HG02759 (cell line): ENCODE measurements around the gene RBPJ.
"Not testable (repeated sequence)": the region's sequence is repeated elsewhere in the genome, so short reads cannot be mapped to it uniquely, and the experiment has no call there.

ENCODE experiments used
- ATAC-seq: cut with Tn5 transposase; IDR thresholded peaks from one replicate; pipeline ENCODE4 v1.9.1; 2021; ENCODE audit warnings: mild to moderate bottlenecking, moderate library complexity; ENCODE audit not compliant: unreplicated experiment

RBPJ gene

GRCh38 chr4:26369132-26369531, 48.3 kb downstream of the RBPJ start:
- no peak for ATAC-seq

DNA sequence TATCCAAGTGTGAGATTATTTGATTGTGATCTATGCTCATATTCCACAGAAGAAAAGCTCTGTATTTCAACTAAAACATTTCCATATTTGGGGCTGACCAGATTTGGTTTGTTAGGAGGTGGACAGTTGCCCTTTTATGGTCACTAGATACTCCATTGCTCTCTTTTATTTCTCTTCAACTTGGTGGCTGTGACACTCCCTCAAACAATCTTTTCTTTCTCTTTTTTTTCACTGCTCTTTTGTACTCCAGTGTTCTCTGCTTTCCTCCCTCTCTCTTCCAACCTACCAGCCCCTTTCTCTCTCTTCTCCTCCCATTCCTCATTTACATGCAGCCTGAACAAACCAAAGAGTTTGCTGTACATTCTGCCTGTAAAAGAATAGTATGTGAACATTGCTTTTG, 48.8 kb downstream of the RBPJ start:
- ATAC-seq: no peak

DNA sequence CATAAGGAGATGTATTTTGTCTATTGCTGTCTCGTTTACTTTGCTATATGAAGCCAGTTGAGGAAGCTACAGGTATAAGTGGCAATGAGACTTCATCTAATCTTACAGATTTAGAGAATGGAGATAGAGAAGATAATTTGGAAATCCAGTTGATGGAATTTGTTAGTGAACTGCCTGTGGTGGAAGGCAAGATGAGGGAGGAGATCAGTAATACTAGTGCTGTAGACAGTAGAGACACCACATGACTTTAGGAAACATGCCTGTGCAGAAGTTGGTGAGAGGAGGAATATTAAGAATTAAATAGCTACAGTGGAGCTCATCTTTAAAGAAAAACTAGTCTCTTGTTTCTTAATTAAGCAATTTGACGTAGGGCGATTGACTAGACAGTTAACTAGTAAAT, 51.3 kb downstream of the RBPJ start:
- ATAC-seq: no peak

DNA sequence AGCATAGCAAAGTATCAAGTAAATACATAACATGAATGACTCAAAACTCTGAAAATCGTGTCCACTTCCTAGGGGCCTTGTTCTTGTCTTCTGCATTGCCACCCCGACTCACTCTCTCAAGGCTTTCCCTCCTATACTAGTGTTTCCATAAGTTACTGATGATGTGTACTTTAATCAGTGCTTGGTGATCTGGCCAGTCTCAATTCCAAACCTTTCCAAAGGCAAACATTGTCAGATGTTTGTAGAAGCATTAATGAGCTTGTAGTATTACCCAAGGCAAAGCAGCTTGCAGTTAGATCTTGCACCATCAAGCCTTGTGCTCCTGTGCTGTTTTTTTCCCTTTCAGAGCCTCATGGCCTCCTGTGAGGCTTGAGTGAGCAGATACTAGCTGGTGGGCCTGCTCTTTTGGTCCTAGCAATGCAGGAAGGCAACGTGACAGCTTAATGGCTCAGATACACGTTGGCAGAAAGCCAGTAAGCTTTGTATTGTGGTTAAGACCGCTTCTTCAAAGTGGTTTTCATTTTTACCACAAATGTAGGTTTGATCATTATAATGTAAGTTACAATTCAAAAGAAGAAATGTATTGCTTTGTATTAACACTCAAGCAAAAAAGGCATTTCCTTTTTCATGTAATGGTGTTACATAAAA, 51.8 kb downstream of the RBPJ start:
- peak; percentile 92 for ATAC-seq

DNA sequence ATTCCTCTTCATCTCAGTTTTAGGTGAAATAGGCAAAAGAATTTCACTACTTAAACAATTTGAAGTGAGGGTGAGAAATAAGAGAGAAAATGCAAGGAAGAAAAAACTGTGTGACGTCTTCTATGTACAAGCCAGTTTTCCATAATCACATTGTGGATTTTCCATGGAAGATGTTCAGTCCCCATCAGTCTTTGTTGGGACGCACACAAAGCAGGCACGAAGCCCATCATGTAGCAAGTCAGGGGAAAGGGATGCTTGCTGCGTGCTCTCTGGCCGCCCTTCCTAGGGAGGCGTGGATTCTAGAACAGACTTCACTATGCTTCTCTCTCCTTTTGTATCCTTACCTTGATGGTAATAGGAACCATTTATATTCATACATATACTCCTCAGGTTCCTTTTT, 54.7 kb downstream of the RBPJ start:
- ATAC-seq: no peak

GRCh38 chr4:26377328-26378311, 56.8 kb downstream of the RBPJ start:
- ATAC-seq: no peak

DNA sequence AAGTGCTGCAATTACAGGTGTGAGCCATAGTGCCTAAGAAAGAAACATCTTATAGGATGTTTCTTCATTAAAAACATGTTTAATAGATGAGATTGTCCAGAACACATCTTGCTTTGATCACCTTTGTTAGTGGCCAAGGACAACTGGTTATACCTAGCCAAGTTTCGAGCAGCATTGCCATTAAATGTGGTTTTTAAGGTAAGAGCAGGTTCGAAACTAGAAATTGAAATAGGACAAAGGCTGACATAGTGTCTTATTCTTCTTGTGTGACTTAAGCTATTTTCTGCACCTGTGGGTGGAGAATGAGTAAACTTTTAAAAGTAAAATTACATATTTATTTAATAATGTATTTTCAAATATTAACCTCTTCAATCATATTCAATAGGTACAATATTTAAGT, 59.0 kb downstream of the RBPJ start:
- no peak for ATAC-seq

DNA sequence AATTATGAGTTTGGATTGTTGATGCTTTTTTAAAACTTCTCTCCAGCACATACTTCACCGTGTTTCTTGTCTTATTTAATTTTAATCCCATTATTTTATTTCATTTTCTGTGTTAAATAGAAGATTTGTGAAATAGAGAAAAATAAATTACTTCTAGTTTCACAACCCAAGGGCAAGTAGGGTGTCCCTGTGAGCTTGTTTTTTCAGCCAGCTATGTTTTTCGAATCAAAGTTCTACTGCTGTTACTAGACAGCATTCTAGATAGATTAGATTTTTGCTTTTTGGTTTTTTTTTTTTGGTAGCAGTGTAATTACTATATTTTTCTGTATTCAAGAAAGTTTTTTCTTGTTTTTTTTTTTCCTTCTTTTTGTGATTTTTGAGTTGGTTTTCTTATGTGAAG, 59.9 kb downstream of the RBPJ start:
- no peak for ATAC-seq

DNA sequence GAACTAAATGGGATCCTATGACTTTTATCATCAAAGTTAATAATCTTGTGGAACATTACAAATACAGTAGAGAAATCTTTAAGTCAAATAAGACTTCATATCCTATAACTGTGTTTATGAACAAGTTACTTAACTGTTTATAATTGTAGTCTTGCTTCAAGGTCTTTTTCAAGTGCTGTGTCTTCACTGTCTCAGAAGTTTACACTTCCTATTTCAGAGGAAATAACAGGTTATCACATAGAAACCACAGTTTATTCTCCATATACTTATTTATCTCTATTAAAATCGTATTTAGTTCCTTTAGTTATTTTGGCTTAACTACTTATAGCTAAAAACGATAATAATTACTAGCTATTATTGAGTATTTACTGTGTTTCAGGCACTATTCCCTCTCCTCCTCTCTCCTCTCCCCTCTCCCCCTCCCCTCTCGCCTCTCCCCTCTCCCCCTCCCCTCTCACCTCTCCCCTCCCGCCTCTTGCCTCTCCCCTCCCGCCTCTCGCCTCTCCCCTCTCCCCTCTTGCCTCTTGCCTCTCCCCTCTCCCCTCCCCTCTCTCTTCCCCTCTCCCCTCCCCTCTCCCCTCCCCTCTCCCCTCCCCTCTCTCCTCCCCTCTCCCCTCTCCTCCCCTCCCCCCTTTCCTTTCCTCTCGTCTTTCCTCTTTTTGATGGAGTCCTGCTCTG, 63.7 kb downstream of the RBPJ start:
- no peak for ATAC-seq

- no peak for ATAC-seq
Measured at GRCh38 chr4:26385690-26386089, 64.9 kb downstream of the RBPJ start.

- ATAC-seq: no peak
Measured at GRCh38 chr4:26386386-26386785, 65.6 kb downstream of the RBPJ start.

GRCh38 chr4:26388671-26389070, 67.9 kb downstream of the RBPJ start:
- no peak for ATAC-seq

- no peak for ATAC-seq
Measured at GRCh38 chr4:26397086-26397485, 76.3 kb downstream of the RBPJ start.

- no peak for ATAC-seq
Measured at GRCh38 chr4:26400132-26400531, 79.3 kb downstream of the RBPJ start.

DNA sequence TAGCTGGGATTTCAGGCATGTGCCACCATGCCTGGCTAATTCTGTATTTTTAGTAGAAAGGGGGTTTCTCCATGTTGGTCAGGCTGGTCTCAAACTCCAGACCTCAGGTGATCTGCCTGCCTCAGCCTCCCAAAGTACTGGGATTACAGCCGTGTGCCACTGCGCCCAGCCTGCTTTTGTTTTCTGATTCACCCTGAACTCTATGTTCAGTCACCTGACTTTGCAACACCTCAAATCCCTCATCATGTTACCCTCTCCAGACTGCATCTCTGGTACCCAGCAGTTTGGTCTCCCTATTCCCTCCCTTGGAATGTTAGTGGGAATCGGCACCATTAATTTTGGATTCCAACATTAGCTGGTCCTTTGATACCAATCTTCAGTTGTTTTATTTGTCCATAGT, 81.2 kb downstream of the RBPJ start:
- ATAC-seq: not testable (repeated sequence)

- ATAC-seq: peak; percentile 71
Measured at GRCh38 chr4:26402458-26402857, 81.6 kb downstream of the RBPJ start.

DNA sequence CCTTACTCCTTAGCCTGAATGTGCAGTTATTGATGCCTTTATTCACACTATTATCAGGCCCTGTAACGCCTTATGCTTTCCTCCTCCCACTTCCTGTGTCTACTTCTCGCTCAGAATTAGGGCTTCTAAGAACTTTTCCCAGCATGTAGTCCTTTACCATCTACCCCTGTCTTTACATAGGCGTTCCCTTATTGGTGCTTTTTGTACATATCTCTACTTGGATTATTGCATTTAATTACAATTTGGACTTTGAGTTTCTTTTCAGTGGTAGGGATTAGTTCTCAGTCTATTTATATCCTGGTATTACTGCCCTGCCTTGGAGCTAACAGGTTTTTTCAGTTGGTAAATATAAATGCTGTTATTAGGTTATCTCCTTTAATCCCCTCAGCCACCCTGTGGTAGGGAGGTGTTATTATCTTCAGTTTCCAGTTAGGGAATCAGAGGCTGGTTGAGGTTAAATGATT, 84.0 kb downstream of the RBPJ start:
- no peak for ATAC-seq

DNA sequence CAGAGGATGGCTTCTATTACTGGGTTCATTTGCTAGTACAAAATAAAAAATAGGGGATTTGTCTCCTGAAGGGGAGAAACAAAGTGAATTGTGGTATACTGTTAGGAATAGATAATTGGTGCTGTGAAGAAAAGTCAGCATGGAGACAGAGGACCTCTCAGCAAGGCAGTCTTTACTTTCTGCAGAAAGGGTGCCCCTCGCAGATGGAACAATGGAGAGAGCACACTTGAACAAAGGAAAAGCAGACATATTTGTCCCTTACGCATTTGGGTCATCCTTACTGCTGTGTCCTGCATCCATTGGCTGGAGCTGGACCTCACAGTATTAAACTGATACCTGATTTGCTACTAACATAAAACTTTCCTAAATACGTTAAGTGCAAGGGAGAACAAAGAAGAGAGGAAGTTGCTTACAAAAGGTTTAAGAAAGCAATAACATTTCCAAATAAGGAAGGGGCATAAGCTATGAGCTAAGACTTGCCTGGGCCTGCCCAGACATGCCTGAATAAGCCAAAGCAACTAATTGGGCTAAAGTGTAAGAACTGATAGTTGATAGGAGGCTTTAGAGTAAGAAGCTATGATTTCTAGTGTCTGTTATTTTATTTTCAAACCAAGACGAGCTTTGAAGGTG, 85.6 kb downstream of the RBPJ start:
- ATAC-seq: no peak

- no peak for ATAC-seq
Measured at GRCh38 chr4:26407476-26407875, 86.7 kb downstream of the RBPJ start.

- peak; percentile 73 for ATAC-seq
Measured at GRCh38 chr4:26410385-26411293, 89.8 kb downstream of the RBPJ start.
